Hematopoietic multipotent progenitor cell treated with erythropoietin and hydrocortisone succinate and interleukin-3 and kit ligand, for 6 days (in vitro differentiated cells): ENCODE measurements around the gene EGFL7.

ENCODE experiments used
- DNase-seq: peaks from one replicate; pipeline ENCODE4 v3.0.0-alpha.2; 2015

EGFL7 gene

GRCh38 chr9:136721339-136722092 lies 58.8 kb downstream of the EGFL7 start:
- peak; percentile 50 for DNase-seq
